Measurements from ENCODE around the gene LAMA3. TPM values are rescaled to one million over a fixed set of nuclear protein-coding genes. Genes with fewer than 3 reads are reported as not detected.
A peak's percentile ranks its signal among the peaks of the same experiment; 100 is the strongest.

Gene LAMA3
- total RNA-seq (ENCODE audit: low replicate concordance) = 0.28 and 0.47 TPM in 2 replicates

- Histone ChIP-seq H3K36me3 (no peaks in the 10 kb centered on the region), H3K9ac (no peak within 1 kb of the TSS), H3K4me1 (no peaks in the 10 kb centered on the region), H3K9me3 (ENCODE audit: low read depth) (no peaks in the 10 kb centered on the region), H3K4me3 (peak within 1 kb of the TSS; percentile 62), H3F3A (ENCODE audit: low read depth) (peaks cover 10% of the 10 kb centered on the region), H3K27me3 (peaks cover 67% of the 10 kb centered on the region), H3K79me2 (ENCODE audit: low read depth) (no peaks in the 10 kb centered on the region), H3K4me2 (peak within 1 kb of the TSS; percentile 90), H4K20me1 (ENCODE audit: low read depth) (no peaks in the 10 kb centered on the region), H2AFZ (replicated peaks) (peak within 1 kb of the TSS; percentile 90), H3K27ac (no peak within 1 kb of the TSS)
- H3K27me3 Mint-ChIP-seq (ENCODE audit: insufficient read depth, low read depth) = peaks cover 40% of the 10 kb centered on the region
- no peaks in the 10 kb centered on the region for H3K9me3 Mint-ChIP-seq
- peak within 1 kb of the TSS; percentile 83 for H3K4me3 Mint-ChIP-seq
- peak; percentile 15 for TF ChIP-seq CTCF (IDR thresholded peaks at IDR 0.05)
- no peak for TF ChIP-seq EZH2 (IDR thresholded peaks at IDR 0.05)
- TF ChIP-seq EZH2phosphoT487 (IDR thresholded peaks at IDR 0.05) = peak; percentile 60
- DNase-seq (ENCODE audit: low spot score) = peak; percentile 81
- H3K36me3 Mint-ChIP-seq = no peaks in the 10 kb centered on the region
- peaks cover 9% of the 10 kb centered on the region for H3K4me1 Mint-ChIP-seq
- H3K27ac Mint-ChIP-seq = no peak within 1 kb of the TSS
Observed at GRCh38 chr18:23689031-23689615, at the start of gene LAMA3. LAMA3 (plus strand) TSS chr18:23689453; CDS start chr18:23689684, 231 bp downstream.

DNA sequence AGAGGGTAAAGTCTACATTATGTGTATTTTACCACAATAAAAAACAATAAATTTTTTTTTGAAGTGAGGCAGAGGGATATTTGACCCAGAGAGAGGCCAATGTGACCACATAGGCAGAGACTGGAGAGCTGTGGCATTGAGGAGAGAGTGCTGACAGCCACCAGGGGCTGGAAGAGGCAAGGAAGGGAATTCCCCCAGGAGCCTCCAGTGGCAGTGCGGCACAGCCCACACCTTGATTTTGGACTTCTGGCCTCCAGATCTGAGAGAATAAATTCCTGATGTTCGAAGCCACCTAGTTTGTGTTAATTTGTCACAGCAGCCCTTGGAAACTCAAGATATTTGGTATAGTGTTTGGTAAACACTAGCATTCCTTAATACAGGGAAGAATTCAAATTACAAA lies 49.2 kb upstream of the LAMA3 start:
- Histone ChIP-seq H3K4me2 (no peak overlapping the region), H4K20me1 (ENCODE audit: low read depth) (no peaks in the 10 kb centered on the region), H3K27me3 (no peaks in the 10 kb centered on the region), H3K9ac (no peak overlapping the region), H3K79me2 (ENCODE audit: low read depth) (no peaks in the 10 kb centered on the region), H3K4me1 (no peaks in the 10 kb centered on the region), H3K36me3 (no peaks in the 10 kb centered on the region), H3K27ac (no peak overlapping the region), H3K4me3 (no peak overlapping the region), H3F3A (ENCODE audit: low read depth) (no peaks in the 10 kb centered on the region), H2AFZ (replicated peaks) (no peak overlapping the region), H3K9me3 (ENCODE audit: low read depth) (no peaks in the 10 kb centered on the region)
- no peaks in the 10 kb centered on the region for H3K4me1 Mint-ChIP-seq
- no peak for DNase-seq (ENCODE audit: low spot score)
- no peak overlapping the region for H3K4me3 Mint-ChIP-seq
- peaks cover 2% of the 10 kb centered on the region for H3K27me3 Mint-ChIP-seq (ENCODE audit: insufficient read depth, low read depth)
- no peaks in the 10 kb centered on the region for H3K36me3 Mint-ChIP-seq
- TF ChIP-seq EZH2phosphoT487 (IDR thresholded peaks at IDR 0.05) (no peak), CTCF (IDR thresholded peaks at IDR 0.05) (no peak), EZH2 (IDR thresholded peaks at IDR 0.05) (no peak)
- no peak overlapping the region for H3K27ac Mint-ChIP-seq
- H3K9me3 Mint-ChIP-seq = peaks cover 3% of the 10 kb centered on the region

GRCh38 chr18:23641143-23641720 lies 48.0 kb upstream of the LAMA3 start:
- Mint-ChIP-seq H3K27ac (no peak overlapping the region), H3K9me3 (peaks cover 3% of the 10 kb centered on the region), H3K4me1 (no peaks in the 10 kb centered on the region), H3K27me3 (ENCODE audit: insufficient read depth, low read depth) (peaks cover 2% of the 10 kb centered on the region), H3K4me3 (no peak overlapping the region), H3K36me3 (no peaks in the 10 kb centered on the region)
- TF ChIP-seq EZH2phosphoT487 (IDR thresholded peaks at IDR 0.05) (no peak), CTCF (IDR thresholded peaks at IDR 0.05) (no peak), EZH2 (IDR thresholded peaks at IDR 0.05) (no peak)
- Histone ChIP-seq H3K4me2 (no peak overlapping the region), H3F3A (ENCODE audit: low read depth) (no peaks in the 10 kb centered on the region), H3K27me3 (no peaks in the 10 kb centered on the region), H3K9me3 (ENCODE audit: low read depth) (no peaks in the 10 kb centered on the region), H3K9ac (no peak overlapping the region), H3K4me3 (no peak overlapping the region), H4K20me1 (ENCODE audit: low read depth) (no peaks in the 10 kb centered on the region), H3K4me1 (no peaks in the 10 kb centered on the region), H3K36me3 (no peaks in the 10 kb centered on the region), H3K79me2 (ENCODE audit: low read depth) (no peaks in the 10 kb centered on the region), H2AFZ (replicated peaks) (no peak overlapping the region), H3K27ac (no peak overlapping the region)
- no peak for DNase-seq (ENCODE audit: low spot score)

Data from neural progenitor cell (in vitro differentiated cells).